HG03354 (cell line): ENCODE results near the gene SOX5.
"Not testable (repeated sequence)": the region's sequence is repeated elsewhere in the genome, so short reads cannot be mapped to it uniquely, and the experiment has no call there.

Source experiments
- ATAC-seq: cut with Tn5 transposase; IDR thresholded peaks from one replicate; pipeline ENCODE4 v1.9.1; 2021; ENCODE audit warnings: mild to moderate bottlenecking; ENCODE audit not compliant: unreplicated experiment, poor library complexity, severe bottlenecking

Gene SOX5

GRCh38 chr12:23770202-23770938 lies 179.1 kb downstream of the SOX5 start:
- ATAC-seq, result no peak

GRCh38 chr12:23767834-23768233 lies 181.6 kb downstream of the SOX5 start:
- no peak for ATAC-seq

DNA sequence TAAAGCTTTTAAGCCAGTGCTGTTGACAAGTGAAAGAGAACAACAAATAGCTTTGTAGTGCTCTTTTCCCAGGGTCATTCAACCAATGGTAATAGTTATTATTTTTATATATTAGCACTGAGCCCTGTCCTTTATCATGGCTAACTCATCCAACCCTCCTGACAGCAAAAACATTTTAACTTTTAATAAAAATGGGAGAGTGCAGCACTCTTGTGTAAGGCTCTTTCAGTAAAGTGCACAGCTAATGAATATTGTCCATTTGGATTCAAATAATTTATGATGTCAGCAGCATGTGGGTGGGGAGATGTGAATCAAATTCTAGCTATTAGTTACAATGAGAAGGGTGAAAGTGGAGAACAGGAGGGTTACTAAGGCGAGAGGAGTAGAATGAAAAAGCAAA lies 185.7 kb downstream of the SOX5 start:
- ATAC-seq, result no peak

DNA sequence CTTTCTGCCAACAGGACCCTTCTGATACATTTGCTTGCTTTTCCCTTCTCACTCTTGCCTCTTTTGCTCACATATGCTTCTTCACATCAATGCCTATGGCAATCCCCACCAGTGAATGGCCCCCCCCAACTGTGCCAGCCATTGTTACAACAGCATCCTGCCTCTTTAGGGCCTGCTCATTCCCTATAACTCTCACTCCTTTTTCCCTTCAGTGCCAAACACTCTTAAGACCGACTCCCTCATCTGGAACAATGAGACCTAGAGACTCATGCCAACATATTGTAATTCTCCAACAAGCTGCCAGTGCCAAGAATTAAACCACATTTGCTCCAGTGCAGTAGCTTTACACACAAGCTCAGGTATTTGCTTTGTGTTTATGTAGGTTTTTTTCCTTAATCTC lies 189.0 kb downstream of the SOX5 start:
- no peak for ATAC-seq

GRCh38 chr12:23758608-23759007 lies 190.9 kb downstream of the SOX5 start:
- no peak for ATAC-seq

- no peak for ATAC-seq
Observed at GRCh38 chr12:23757541-23757962, 191.9 kb downstream of the SOX5 start.

- no peak for ATAC-seq
Observed at GRCh38 chr12:23756416-23756815, 193.1 kb downstream of the SOX5 start.

GRCh38 chr12:23753628-23754365 lies 195.7 kb downstream of the SOX5 start:
- ATAC-seq, result no peak

- ATAC-seq, result no peak
Observed at GRCh38 chr12:23752245-23752644, 197.2 kb downstream of the SOX5 start.

- no peak for ATAC-seq
Observed at GRCh38 chr12:23751641-23752040, 197.8 kb downstream of the SOX5 start.

DNA sequence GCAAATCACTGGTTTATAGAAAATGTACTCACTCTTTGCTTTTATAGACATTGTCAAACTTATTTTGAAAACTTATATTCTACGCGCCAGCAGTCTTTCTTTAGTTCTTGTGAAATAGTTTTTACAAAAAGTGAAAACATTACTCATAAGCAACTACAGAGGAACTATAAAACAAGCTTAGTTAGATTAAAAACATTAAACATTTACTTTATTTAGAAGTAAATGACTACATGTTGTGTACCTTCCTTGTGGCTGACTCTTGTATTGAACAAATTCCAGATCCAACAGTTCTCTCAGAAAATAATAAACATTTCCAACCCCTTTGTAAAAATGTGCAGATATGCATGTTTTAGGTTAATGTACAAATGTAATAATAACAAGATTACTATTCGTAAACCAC lies 198.5 kb downstream of the SOX5 start:
- no peak for ATAC-seq

- no peak for ATAC-seq
Observed at GRCh38 chr12:23744696-23745095, 204.8 kb downstream of the SOX5 start.

- no peak for ATAC-seq
Observed at GRCh38 chr12:23742574-23742973, 206.9 kb downstream of the SOX5 start.

DNA sequence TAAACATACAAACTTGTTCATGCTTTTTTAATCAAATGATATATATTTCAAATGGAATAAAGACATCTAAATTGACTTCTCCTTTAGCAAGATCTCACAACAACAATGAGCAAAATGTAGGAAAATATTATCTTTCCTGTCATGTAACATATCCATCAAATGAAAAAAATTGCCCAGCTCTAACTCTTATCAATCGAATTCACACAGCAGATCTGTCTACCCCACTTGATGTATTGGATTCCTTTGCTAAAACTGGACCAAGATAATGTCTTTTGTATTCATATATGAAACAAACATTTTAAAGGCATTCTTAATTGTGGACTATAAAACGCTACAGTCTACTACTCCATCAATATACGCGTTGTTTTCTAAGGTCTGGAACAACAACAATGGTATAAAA lies 218.0 kb downstream of the SOX5 start:
- no peak for ATAC-seq

DNA sequence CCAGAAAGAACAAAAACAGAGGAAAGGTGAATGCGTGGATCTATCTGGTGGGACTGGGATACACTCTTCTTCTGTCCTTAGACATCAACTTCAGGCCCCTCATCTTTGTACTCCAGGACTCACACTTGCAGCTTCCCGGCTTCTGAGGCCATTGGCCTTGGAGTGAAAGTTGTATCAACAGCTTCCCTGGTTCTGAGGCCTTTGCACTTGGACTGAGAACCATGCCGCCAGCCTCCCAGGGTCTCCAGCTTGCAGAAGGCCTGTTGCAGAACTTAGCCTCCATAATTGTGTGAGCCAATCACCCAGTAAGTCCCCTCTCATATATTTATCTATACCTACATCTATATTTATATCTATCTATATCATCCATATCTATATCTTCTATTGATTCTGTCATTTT lies 218.4 kb downstream of the SOX5 start:
- no peak for ATAC-seq

DNA sequence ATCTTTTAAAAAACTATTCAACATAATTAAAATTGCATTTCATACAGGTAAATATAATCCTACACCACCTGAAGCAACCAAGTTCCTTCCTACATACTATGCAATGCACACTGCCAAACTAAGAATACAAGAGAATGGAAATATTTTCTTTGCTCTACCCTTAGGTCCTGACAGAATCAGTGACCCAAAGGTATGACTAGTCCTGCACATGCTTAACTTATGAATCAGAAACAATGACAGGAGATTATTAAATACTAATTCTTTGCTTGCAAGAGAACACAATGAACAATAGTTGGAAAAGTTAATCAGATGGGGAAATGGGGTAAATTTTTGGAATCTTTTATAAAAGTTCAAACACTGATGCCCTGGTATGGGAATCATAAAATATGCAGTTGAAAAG lies 220.1 kb downstream of the SOX5 start:
- ATAC-seq, result no peak

DNA sequence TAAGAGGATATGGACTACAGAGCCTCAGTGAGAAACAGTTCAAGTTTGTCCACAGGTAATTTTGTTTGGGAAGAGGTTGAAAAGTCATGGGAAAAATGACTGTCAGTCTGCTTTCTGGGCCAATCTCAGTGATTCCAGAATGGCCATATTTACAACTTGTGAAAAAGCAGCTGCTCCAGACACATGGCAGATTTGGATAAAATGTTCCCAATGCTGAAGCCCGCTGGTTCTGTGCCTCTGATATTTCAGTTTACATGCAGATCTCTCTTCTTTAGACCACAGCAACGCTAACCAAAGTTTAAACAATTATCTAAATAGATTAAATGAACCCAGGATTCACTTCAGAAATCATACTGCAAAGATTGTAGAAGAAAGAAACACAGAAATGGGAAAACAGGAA lies 222.8 kb downstream of the SOX5 start:
- no peak for ATAC-seq

GRCh38 chr12:23722655-23723054 lies 226.8 kb downstream of the SOX5 start:
- no peak for ATAC-seq

- ATAC-seq, result no peak
Observed at GRCh38 chr12:23721268-23721667, 228.2 kb downstream of the SOX5 start.

GRCh38 chr12:23719493-23719892 lies 230.0 kb downstream of the SOX5 start:
- no peak for ATAC-seq

GRCh38 chr12:23710361-23710760 lies 239.1 kb downstream of the SOX5 start:
- ATAC-seq, result not testable (repeated sequence)
